DND-41 (cell line): ENCODE results near the gene TTC39B.
A peak's percentile ranks its signal among the peaks of the same experiment; 100 is the strongest.

Source experiments
- ATAC-seq: fragments of 200-7000 bp; cut with Tn5 transposase; 3 replicates; pipeline ENCODE4 v1.9.1; 2021; ENCODE audit warnings: low read depth; ENCODE audit not compliant: insufficient read depth
- DNase-seq: peaks from one replicate; pipeline ENCODE4 v3.0.0-alpha.2; 2020
- H2AFZ ChIP-seq: 2 replicates; pipeline ENCODE4 v1.6.0; 2012; ENCODE audit warnings: low read depth, low read length
- H3K27ac ChIP-seq: 2 replicates; pipeline ENCODE4 v1.5.1; 2012; ENCODE audit warnings: low read length, inconsistent platforms
- H3K27me3 ChIP-seq: fragments of 200-600 bp; sonication (generic); 2 replicates; pipeline ENCODE4 v1.6.0; 2012; ENCODE audit warnings: low read length, mild to moderate bottlenecking, inconsistent platforms; ENCODE audit not compliant: insufficient read depth, poor library complexity
- H3K36me3 ChIP-seq: 2 replicates; pipeline ENCODE4 v1.5.1; 2012; ENCODE audit warnings: low read length, inconsistent platforms; ENCODE audit not compliant: insufficient read depth
- H3K4me1 ChIP-seq: 2 replicates; pipeline ENCODE4 v1.5.1; 2012; ENCODE audit warnings: mild to moderate bottlenecking, low read length; ENCODE audit not compliant: insufficient read depth
- H3K4me2 ChIP-seq: 2 replicates; pipeline ENCODE4 v1.6.0; 2012; ENCODE audit warnings: mild to moderate bottlenecking, moderate library complexity, low read length, inconsistent platforms; ENCODE audit not compliant: insufficient read depth
- H3K4me3 ChIP-seq, 2 experiments: fragments of 200-600 bp in 1 of 2; shearing (Covaris generic) in 1 of 2; 2 replicates each; pipeline ENCODE4 v1.5.1; 2012 to 2016; ENCODE audit warnings: inconsistent platforms in 2 of 2, low read length in 2 of 2, mild to moderate bottlenecking in 2 of 2, low read depth in 1 of 2, moderate library complexity in 1 of 2
- H3K79me2 ChIP-seq: 2 replicates; pipeline ENCODE4 v1.6.0; 2012; ENCODE audit warnings: low read length, inconsistent platforms; ENCODE audit not compliant: insufficient read depth
- H3K9ac ChIP-seq: 2 replicates; pipeline ENCODE4 v1.6.0; 2012; ENCODE audit warnings: low read depth, mild to moderate bottlenecking, inconsistent platforms, low read length, moderate library complexity
- H3K9me3 ChIP-seq: 2 replicates; pipeline ENCODE4 v1.5.1; 2012; ENCODE audit warnings: low read length, moderate library complexity, mild to moderate bottlenecking, inconsistent platforms; ENCODE audit not compliant: insufficient read depth, severe bottlenecking
- H4K20me1 ChIP-seq: 2 replicates; pipeline ENCODE4 v1.6.0; 2012; ENCODE audit warnings: low read length; ENCODE audit not compliant: insufficient read depth
- CTCF ChIP-seq: IDR thresholded peaks from 2 replicates; pipeline ENCODE4 v1.5.1; 2012; ENCODE audit warnings: borderline replicate concordance, low read length, moderate library complexity, mild to moderate bottlenecking; ENCODE audit not compliant: poor library complexity, severe bottlenecking; ENCODE audit errors: extremely low read depth
- EZH2 ChIP-seq: IDR thresholded peaks from 3 replicates; pipeline ENCODE4 v1.6.1; 2012; ENCODE audit warnings: borderline replicate concordance, low read depth, mild to moderate bottlenecking, moderate library complexity, low read length, inconsistent platforms; ENCODE audit not compliant: severe bottlenecking

TTC39B gene

DNA sequence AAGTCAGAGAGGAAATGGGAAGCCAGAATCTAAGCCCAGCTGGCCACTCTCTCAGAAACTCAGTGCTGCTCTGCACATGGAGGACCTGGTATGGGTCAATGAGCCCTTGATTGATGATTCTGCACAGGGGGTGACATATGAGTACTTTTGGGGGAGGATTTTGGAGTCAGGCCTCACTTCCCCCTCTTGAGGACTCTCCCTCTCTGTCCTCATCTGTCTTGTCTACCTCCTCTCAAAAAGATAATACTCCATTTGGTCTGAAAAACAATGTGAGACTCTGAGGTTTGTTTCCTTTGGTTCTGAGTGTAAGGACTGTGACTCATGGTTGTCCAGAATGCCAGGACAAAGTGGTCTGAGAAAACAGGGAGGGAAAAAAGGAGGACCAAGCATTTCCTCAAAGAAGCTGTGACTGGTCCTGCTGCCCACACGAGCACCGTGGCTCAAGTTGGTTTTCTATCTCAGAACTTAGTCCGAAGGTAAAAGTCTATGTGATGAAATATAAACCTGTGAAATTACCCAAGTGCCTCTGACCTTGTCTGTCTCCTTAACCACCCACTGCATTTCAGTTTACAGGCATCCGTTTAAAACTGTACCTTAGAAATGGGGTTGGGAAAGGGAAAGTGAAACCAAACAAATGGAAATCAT, 11.1 kb downstream of the TTC39B start:
- Histone ChIP-seq H2AFZ (peak overlapping the region; percentile 58), H3K36me3 (peaks cover 6% of the 10 kb centered on the region; the same call in 1 of the 2 replicates), H3K79me2 (no peaks in the 10 kb centered on the region), H3K9ac (peak overlapping the region; percentile 53), H3K4me3 (peak overlapping the region in 1 of 2 experiments; percentile 39; a peak in 2 of 4 replicates), H3K27ac (peak overlapping the region; percentile 96), H4K20me1 (no peaks in the 10 kb centered on the region), H3K27me3 (no peaks in the 10 kb centered on the region), H3K9me3 (no peaks in the 10 kb centered on the region), H3K4me2 (peak overlapping the region; percentile 53), H3K4me1 (peaks cover 65% of the 10 kb centered on the region)
- DNase-seq, result peak; percentile 40
- peak; percentile 68 for ATAC-seq
- no peak for TF ChIP-seq EZH2
- TF ChIP-seq CTCF, result no peak

- peak overlapping the region; percentile 96; the same call in 1 of the 2 replicates for H3K27ac ChIP-seq
- ATAC-seq (no peak), DNase-seq (no peak)
- no peaks in the 10 kb centered on the region for H3K79me2 ChIP-seq
- peaks cover 53% of the 10 kb centered on the region for H3K4me1 ChIP-seq
- TF ChIP-seq CTCF (no peak), EZH2 (no peak)
- no peaks in the 10 kb centered on the region for H3K27me3 ChIP-seq
- H3K4me2 ChIP-seq, result no peak overlapping the region
- no peak overlapping the region for H3K4me3 ChIP-seq
- peak overlapping the region; percentile 34; the same call in 1 of the 2 replicates for H2AFZ ChIP-seq
- H3K9me3 ChIP-seq, result no peaks in the 10 kb centered on the region
- H3K9ac ChIP-seq, result no peak overlapping the region
- peaks cover 6% of the 10 kb centered on the region; the same call in 1 of the 2 replicates for H3K36me3 ChIP-seq
- H4K20me1 ChIP-seq, result no peaks in the 10 kb centered on the region
These were observed 12.4 kb downstream of the TTC39B start for GRCh38 chr9:15294604-15295003.

DNA sequence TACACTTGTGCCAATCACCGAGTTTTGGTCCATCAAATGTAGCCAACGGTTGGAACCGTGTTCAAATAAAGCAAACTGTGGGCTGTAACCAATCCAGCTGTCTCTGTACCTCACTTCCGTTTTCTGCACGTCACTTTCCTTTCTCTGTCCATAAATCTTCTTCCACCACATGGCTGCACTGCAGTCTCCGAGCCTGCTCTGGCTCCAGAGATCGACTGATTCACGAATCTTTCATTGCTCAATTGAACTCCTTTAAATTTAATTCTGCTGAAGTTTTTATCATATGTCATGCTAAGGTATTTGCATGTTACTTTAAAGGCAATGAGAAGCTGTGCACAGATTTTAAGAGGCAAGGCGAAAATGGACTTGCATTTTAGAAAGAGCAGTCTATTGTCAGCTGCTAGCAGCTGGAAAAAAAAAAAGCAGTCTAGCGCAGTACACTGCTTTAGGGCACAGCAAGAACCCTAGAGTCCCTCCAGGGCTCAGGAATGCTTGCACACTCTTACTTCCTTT, 13.2 kb downstream of the TTC39B start:
- DNase-seq (no peak), ATAC-seq (no peak)
- no peak overlapping the region for H3K4me2 ChIP-seq
- no peak overlapping the region for H3K4me3 ChIP-seq
- H3K27me3 ChIP-seq, result no peaks in the 10 kb centered on the region
- no peak overlapping the region for H2AFZ ChIP-seq
- no peaks in the 10 kb centered on the region for H4K20me1 ChIP-seq
- H3K79me2 ChIP-seq, result no peaks in the 10 kb centered on the region
- TF ChIP-seq EZH2, result no peak
- no peak for TF ChIP-seq CTCF
- H3K27ac ChIP-seq, result no peak overlapping the region
- H3K36me3 ChIP-seq, result peaks cover 6% of the 10 kb centered on the region; the same call in 1 of the 2 replicates
- no peaks in the 10 kb centered on the region for H3K9me3 ChIP-seq
- peaks cover 46% of the 10 kb centered on the region for H3K4me1 ChIP-seq
- H3K9ac ChIP-seq, result no peak overlapping the region

DNA sequence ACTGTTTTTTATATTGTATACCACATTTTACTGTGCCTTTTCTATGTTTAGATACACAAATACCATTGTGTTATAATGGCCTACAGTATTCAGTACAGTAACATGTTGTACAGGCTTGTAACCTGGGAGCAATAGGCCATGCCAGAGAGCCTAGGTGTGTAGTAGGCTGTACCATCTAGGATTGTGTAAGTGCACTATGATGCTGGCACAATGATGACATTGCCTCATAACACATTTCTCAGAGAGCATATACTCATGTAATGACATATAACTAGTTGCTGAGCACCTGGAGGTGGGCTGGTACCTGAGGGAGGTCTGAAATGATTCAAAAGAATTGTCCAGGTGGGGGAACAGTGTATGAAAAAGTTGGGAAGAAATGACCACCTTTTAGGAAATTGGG, 13.9 kb downstream of the TTC39B start:
- Histone ChIP-seq H3K9ac (no peak overlapping the region), H3K4me2 (no peak overlapping the region), H3K27ac (no peak overlapping the region), H3K79me2 (no peaks in the 10 kb centered on the region), H3K4me3 (no peak overlapping the region), H3K4me1 (peaks cover 38% of the 10 kb centered on the region), H2AFZ (no peak overlapping the region), H3K27me3 (no peaks in the 10 kb centered on the region), H4K20me1 (no peaks in the 10 kb centered on the region), H3K36me3 (peaks cover 5% of the 10 kb centered on the region; the same call in 1 of the 2 replicates), H3K9me3 (no peaks in the 10 kb centered on the region)
- no peak for ATAC-seq
- no peak for TF ChIP-seq EZH2
- no peak for TF ChIP-seq CTCF
- DNase-seq, result no peak
